ENCODE results near the gene NCKIPSD.

The NCKIPSD gene

DNA sequence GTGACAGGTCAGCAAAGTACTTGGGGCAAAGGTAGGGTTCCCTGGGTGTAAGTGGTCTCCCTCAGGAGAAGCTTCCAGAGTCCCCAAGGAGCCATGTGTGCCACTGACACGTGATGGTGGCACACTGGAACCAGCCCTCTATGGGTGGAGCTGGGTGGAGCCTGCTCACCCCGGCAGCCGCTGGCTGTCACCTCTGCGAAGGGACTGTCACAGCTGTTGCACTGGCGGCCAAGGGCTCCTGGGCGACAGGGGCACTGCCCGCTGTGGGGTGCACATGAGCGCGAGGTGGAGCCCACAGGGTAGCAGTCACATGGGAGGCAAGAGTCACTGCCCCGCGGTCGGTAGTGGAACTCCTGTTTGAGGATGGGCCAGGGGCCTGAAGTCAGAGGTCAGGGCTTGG is 35.0 kb downstream of the NCKIPSD start:
- TF ChIP-seq, protein P1, sequence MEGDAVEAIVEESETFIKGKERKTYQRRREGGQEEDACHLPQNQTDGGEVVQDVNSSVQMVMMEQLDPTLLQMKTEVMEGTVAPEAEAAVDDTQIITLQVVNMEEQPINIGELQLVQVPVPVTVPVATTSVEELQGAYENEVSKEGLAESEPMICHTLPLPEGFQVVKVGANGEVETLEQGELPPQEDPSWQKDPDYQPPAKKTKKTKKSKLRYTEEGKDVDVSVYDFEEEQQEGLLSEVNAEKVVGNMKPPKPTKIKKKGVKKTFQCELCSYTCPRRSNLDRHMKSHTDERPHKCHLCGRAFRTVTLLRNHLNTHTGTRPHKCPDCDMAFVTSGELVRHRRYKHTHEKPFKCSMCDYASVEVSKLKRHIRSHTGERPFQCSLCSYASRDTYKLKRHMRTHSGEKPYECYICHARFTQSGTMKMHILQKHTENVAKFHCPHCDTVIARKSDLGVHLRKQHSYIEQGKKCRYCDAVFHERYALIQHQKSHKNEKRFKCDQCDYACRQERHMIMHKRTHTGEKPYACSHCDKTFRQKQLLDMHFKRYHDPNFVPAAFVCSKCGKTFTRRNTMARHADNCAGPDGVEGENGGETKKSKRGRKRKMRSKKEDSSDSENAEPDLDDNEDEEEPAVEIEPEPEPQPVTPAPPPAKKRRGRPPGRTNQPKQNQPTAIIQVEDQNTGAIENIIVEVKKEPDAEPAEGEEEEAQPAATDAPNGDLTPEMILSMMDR (IDR thresholded peaks at IDR 0.05; ENCODE audit: low read depth, low read length, missing control alignments) = no peak
- in situ Hi-C loops (cut with HindIII; ENCODE audit: low sequenced_read_pairs) = no loop called here
- H3K4me3 ChIP-seq (ENCODE audit: low read depth, low read length) = no peak overlapping the region

DNA sequence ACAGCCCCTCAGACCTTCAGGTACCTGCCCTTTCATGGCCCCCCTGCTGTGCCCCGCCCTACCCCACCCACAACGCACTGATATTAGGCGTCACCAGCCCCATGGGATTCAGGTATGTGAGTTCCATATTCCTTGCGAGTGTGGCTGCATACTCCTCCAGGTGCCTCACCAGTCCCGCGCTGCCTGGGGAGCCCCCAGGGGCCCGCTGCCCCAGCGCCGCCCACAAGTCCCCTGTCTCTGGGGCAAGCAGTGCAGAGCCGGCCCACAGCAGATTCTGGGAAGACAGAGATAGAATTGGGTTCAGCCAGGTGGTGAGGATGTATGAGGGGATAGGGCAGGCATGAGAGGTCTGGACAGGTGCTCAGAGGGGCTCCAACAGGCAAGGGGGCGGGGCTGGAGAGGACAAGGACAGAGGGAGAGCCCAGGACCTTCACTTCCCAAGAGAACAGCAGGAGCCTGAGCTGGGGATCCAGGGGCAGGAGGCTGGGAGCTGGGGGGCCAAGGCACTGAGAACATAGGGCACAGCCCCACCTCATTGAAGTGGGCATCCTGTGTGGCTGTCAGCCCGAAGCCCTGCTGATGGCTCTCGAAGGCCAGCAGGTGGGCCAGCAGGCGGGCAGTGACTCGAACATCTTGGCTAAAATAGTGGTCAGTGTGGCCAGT is 37.4 kb downstream of the NCKIPSD start:
- no peak overlapping the region for H3K4me3 ChIP-seq (ENCODE audit: low read depth, low read length)
- DNase-seq (ENCODE audit: low read depth) = no peak
- TF ChIP-seq, protein P1 (IDR thresholded peaks at IDR 0.05; ENCODE audit: low read depth, low read length, missing control alignments) = no peak
- in situ Hi-C loops (cut with HindIII; ENCODE audit: low sequenced_read_pairs) = no loop called here

More for the DNA sequence above, 35.0 kb downstream of the NCKIPSD start:
- no peak for DNase-seq (ENCODE audit: low read depth)

DNA sequence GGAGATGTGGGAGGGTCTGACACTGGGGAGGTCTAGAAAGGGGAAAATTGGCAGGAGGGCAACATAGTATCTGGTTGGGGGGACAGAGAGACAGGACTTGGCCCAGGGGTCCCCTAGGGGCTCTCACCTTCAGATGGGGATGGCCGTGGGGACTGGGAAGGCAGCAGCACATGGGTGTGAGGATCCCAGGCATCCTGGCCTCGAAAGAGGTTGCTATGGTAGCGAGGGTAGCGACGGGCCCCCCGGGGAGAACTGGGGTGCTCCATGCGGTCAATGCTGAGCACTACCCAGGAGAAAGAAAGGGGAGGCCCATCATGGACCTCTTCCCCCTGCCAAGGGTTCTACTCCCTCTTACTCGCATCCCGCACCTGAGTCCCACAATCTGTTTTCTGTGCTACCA is 38.0 kb downstream of the NCKIPSD start:
- TF ChIP-seq, protein P1 (IDR thresholded peaks at IDR 0.05; ENCODE audit: low read depth, low read length, missing control alignments) = no peak
- in situ Hi-C loops (cut with HindIII; ENCODE audit: low sequenced_read_pairs) = no loop called here
- DNase-seq (ENCODE audit: low read depth) = no peak
- no peak overlapping the region for H3K4me3 ChIP-seq (ENCODE audit: low read depth, low read length)

DNA sequence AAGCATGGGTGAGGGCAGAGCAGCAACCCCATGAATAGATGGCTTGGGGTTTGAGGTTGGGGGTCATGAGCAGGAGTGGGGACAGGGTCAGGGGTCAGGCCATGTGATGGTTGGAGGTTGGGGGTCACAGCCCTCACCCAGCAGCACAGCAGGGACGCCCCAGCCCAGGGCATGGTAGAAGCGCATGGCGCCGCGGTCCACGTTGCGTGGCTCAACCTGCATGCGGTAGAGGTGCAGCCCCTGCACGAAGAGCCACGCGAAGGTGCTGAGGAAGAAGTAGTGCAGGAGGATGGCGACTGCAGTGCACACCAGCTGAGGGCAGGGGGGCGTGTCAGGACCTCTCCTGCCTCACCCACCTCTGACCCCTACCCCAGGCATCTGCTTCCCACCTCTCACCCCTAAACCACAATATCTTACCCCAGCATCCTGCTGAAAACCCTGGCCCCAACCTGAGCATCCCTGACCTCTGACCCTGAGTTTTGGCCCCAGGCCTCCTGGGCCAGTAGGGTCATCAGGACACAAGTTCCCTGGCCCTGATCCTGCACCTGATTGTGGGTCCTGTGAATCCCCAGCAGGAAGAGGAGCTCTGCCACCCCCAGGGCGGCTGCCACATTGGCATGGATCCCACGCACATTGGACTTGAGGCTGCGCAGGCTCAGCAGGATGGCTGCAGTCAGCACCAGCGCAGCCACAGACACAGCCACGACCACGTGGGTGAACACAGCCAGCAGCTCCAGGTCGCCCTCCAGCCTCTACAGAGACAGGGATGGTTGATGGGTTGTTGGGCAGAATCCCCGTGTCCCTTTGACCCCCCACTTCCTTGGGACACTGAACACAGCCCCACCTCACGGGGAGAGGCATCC is 40.6 kb downstream of the NCKIPSD start:
- TF ChIP-seq, protein P1 (IDR thresholded peaks at IDR 0.05; ENCODE audit: low read depth, low read length, missing control alignments) = no peak
- no peak overlapping the region for H3K4me3 ChIP-seq (ENCODE audit: low read depth, low read length)
- in situ Hi-C loops (cut with HindIII; ENCODE audit: low sequenced_read_pairs) = no loop called here
- no peak for DNase-seq (ENCODE audit: low read depth)

DNA sequence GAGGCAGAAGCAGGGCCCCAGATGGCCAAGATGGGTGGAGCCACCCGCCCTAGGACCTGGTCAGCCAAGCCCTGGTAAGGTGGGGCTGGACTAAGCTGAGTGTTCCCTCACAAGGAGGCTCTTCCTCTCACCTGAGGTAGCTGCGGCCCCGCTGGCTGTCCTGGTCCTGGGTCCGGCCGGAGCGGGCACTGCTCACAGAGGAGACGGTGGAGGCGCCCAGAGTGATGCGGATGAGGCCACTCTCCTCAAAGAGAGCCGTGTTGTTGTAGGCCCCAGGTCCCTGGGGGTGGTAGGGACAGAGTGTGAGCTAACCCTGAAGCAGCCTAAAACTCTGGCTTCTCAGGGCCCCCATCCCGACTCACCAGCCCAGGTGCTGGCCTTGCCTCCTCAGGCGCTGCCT is 43.1 kb downstream of the NCKIPSD start:
- H3K4me3 ChIP-seq (ENCODE audit: low read depth, low read length) = no peak overlapping the region
- no peak for DNase-seq (ENCODE audit: low read depth)
- in situ Hi-C loops (cut with HindIII; ENCODE audit: low sequenced_read_pairs) = no loop called here
- TF ChIP-seq, protein P1 (IDR thresholded peaks at IDR 0.05; ENCODE audit: low read depth, low read length, missing control alignments) = no peak

DNA sequence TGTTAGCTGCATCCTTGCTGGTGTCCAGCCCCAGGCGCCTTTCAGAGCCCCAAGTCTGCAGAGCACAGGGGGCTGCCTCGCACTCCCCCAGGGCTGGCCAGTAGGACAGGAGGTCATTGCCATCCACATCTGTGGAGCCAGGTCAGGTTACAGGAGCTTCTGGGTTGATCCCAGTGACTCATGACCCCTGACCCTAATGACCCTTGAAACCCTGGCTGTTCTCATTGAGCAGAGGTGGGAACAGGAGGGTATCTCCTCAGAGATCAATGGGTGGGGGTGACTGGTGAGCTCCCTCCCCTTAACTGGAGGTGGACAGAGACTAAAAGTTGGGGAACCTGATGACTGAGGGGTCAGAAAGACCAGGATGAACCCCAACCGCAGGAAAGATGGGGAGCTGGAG is 44.3 kb downstream of the NCKIPSD start:
- DNase-seq (ENCODE audit: low read depth) = no peak
- TF ChIP-seq, protein P1 (IDR thresholded peaks at IDR 0.05; ENCODE audit: low read depth, low read length, missing control alignments) = no peak
- no peak overlapping the region for H3K4me3 ChIP-seq (ENCODE audit: low read depth, low read length)
- in situ Hi-C loops (cut with HindIII; ENCODE audit: low sequenced_read_pairs) = no loop called here

Measured in astrocyte of the cerebellum (primary cell).